CD4-positive, alpha-beta T cell treated with Interferon gamma for 1 hour (primary cell): ENCODE measurements around the gene MTMR11.
"Not testable (repeated sequence)": the region's sequence is repeated elsewhere in the genome, so short reads cannot be mapped to it uniquely, and the experiment has no call there.

Experiments
- DNase-seq: peaks from one replicate; pipeline ENCODE4 v3.0.0-alpha.2; 2020

Gene MTMR11, protein sequence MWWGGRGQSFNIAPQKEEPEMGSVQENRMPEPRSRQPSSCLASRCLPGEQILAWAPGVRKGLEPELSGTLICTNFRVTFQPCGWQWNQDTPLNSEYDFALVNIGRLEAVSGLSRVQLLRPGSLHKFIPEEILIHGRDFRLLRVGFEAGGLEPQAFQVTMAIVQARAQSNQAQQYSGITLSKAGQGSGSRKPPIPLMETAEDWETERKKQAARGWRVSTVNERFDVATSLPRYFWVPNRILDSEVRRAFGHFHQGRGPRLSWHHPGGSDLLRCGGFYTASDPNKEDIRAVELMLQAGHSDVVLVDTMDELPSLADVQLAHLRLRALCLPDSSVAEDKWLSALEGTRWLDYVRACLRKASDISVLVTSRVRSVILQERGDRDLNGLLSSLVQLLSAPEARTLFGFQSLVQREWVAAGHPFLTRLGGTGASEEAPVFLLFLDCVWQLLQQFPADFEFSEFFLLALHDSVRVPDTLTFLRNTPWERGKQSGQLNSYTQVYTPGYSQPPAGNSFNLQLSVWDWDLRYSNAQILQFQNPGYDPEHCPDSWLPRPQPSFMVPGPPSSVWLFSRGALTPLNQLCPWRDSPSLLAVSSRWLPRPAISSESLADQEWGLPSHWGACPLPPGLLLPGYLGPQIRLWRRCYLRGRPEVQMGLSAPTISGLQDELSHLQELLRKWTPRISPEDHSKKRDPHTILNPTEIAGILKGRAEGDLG

GRCh38 chr1:149936170-149936991 is at the start of gene MTMR11:
Gene MTMR11 (minus strand): TSS chr1:149936879. CDS start chr1:149936647, 232 bp downstream.
- DNase-seq: no peak

DNA sequence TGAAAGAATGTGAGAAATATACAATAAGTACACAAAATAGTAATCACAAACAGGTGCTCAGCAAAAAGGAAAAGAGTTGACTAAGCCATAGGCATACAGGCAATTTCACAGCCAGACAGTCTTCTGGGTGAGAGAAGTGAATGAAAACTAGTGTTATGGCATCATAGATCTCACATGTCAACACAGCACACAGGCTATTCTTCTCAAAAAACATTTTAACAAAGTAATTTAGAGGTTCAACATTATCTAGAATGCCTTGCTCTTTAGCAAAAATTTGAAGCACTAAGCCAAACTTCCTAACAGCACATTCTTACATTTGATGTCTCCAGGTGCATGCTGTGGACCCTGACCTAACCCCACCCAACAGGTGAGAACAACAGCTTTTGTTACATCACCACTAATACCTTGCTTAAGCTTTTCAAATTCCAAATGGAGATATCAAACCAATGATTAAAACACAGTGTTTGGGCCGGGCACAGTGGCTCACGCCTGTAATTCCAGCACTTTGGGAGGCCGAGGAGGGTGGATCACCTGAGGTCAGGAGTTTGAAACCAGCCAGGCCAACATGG is 43.4 kb upstream of the MTMR11 start:
- DNase-seq: no peak

DNA sequence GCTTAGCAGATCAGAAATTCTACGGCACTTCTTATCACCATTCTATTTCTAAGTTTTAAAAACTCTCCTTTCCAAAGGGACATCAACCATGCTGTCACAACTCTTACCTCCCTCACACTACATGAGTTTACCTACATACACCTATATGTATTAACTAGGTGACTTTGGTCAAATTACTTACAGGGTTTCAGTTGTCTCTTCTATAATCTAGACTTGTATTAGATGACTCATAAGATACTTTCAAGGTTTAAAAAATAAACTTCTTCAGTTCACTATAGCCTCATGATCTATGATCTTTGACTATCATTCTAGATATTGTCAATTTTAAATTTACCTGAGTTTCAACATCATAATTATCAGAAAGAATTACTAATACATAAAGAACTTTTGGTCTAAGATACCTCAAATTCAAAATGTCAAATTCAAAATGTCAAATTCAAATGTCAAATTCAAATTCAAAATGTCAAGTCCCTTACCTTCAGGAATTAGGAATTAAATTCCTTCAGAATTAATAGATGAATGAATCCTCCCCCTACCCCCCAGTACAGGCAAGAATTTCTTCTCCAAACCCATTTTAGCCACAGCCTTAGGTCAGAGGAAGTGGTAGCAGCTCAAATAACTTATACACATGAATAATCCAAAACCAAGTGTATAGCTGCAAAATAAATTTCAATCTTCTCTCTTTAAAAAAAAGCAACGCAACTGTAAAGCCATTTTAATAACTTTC is 42.7 kb upstream of the MTMR11 start:
- no peak for DNase-seq

DNA sequence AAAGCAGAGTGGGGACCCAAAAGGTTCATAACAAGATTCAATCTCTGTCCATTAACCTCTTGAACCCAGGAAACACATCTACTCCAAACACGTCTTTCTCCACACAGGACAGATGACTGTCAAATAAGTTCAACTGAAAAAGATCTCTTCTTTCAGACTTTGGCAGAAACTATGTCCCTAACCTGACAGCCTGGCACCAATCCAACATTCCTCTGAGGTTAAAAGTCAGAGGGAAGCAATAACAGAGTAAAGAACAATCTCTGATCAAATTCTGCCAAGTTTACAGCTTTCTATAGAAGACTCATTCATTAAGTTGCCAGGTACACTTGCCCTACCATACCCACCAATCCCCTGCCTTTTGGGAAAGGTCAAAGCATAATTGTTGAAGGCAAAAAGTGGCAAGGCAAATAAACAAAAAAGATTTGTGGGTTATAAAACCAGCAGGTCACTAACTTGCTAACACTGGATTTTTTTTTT is 41.9 kb upstream of the MTMR11 start:
- no peak for DNase-seq

- DNase-seq: no peak
Measured at GRCh38 chr1:149977345-149977744, 40.7 kb upstream of the MTMR11 start.

DNA sequence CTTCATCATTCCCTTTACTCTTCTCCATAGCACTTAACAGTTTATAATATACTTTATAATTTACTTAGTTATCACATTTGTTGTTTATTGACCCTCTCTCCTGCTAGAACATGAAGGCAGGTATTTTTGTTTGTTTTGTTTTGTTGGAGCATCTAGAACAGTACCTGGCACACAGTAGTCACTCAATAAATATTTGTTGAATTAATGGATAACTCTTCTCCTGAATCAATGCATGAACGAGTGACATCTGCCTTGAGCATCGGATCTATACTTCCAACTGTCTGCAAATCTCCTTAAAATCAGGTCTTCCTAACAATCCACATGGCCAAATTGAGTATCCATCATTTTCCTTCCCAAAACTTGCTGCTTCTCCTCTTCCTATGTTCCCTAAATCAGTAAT is 35.9 kb upstream of the MTMR11 start:
- DNase-seq: no peak

DNA sequence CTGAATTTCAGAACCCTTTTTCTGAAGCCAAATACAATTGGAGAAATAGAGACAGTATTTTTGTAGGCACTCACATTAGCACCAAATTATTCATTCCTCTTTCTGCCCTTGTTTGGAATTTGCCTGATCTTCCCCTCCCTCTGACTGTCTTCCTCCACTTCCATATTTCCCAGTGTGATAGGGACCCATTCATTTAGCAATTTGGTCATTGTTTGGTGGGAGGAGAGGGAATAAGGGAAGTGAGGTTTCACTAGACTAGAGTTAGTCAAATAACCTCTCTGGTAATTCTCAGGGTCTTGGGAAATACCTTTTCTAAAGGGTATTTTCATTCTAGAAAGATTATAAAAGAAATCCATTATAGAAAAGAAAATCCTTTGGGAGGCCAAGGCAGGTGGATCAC is 31.0 kb upstream of the MTMR11 start:
- DNase-seq: no peak

DNA sequence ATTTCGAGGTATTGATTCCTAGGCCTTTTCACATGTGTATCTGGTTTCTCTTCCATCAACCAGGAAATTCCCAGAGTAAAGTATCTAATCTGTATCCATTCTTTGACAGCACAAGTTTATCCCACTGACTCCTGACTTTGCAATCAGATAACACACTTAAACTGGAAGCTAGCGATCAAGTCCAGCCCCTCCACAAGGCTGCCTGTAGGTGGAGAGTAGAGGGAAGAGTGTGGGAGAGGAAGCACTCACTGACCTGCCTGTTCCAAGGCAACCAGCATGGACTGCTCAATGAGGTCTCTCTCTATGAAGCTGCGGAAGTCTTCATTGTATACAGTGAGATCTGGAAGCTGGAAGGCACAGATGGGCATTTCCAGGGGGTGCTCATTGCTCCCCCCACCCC is 30.4 kb upstream of the MTMR11 start:
- DNase-seq: no peak

GRCh38 chr1:149966405-149966804 is 29.7 kb upstream of the MTMR11 start:
- no peak for DNase-seq

DNA sequence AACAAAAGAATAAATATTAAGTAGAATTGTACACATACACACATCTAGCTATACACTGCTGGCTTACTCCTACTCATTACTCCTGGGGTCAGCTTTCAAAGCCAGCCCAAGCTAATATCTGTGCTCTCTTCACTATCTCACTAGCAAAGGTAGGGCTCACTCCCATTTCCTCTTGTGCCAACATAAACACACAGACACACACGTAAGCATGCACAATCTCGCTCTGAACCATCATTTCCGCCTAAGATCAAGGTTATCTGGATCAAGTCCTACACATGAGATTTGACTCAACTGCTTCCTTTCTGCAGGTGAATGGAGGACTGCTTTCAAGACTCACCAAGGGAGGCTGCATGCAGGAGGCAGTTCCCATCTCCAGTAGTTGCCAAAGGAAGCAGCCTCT is 28.8 kb upstream of the MTMR11 start:
- no peak for DNase-seq

GRCh38 chr1:149963358-149963757 is 26.7 kb upstream of the MTMR11 start:
- DNase-seq: no peak

GRCh38 chr1:149962736-149963135 is 26.1 kb upstream of the MTMR11 start:
- no peak for DNase-seq

DNA sequence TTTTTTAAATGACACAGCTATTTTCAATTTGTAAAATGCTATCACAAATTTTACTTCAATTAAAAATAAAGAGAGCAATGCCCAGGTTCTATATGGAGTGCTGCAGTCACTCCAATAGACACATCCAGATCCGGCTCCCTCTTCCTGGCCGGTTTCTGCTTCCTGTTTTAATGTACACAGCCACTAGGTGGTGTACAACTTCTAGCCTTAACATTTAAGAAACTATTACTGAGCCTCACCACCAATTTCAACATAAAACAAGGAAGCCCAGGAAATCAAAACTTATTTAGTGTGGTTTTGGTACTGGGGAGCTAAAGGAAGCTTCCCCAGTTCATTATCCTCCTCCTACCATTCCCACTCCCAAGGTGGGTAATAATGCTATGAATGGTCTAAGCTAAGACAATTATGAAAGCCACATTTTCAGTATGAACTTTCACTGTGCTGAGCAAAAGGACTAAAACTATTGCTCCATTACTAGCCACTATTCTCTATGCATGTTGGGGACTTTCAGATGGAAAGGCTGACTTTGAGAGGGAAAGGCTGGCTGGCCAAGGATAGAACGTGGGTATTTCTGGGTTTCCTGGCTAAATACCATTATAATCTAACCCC is 25.5 kb upstream of the MTMR11 start:
- peak; percentile 46 for DNase-seq

DNA sequence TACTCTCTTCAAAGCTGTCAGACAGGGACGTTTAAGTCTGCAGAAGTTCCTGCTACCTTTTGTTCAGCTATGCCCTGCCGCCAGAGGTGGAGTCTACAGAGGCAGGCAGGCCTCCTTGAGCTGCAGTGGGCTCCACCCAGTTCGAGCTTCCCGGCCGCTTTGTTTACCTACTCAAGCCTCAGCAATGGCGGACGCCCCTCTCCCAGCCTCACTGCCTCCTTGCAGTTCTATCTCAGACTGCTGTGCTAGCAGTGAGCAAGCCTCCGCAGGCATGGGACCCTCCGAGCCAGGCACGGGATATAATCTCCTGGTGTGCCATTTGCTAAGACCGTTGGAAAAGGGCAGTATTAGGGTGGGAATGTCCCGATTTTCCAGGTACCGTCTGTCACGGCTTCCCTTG is 20.9 kb upstream of the MTMR11 start:
- not testable (repeated sequence) for DNase-seq

GRCh38 chr1:149949911-149950310 is 13.2 kb upstream of the MTMR11 start:
- DNase-seq: no peak

DNA sequence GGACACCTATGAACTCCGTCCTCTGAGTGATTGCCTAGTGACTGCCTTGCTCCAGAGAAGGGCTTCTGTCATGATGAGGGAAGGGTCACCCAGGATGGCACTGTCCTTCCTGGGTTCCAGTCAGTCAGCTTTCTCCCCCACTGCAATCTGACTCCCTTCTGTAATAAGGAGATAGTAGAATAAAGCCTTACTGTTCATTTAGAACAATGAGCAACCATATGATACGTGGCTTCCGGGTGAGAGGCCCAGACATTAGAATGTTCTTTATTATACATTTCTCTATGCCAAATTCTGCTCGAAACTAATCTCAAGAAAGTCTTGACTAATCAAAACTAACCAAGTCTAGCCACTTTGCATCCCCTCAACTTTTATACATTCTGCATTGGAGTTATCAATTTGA is 8.5 kb upstream of the MTMR11 start:
- no peak for DNase-seq

- no peak for DNase-seq
Measured at GRCh38 chr1:149942885-149943284, 6.2 kb upstream of the MTMR11 start.

GRCh38 chr1:149942207-149942606 is 5.5 kb upstream of the MTMR11 start:
- no peak for DNase-seq

DNA sequence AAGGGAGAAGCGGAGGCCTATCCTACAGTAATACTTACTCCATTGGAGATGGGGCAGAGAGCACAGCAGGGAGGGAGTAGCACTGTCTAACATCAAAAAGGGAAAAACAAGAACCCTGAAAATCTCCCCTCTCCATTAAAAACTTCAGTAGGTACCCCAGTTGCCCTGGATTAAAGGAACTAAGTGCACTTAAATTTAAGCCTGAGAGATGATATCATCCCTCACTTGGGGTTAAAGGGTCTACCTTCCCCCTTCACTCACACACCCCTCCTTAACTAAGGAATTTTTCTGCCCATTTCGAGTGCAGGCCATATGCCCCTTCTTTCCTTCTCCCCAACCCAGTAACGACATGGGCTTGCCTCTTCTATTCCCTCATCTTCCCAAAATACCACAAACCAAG is 3.7 kb upstream of the MTMR11 start:
- no peak for DNase-seq

DNA sequence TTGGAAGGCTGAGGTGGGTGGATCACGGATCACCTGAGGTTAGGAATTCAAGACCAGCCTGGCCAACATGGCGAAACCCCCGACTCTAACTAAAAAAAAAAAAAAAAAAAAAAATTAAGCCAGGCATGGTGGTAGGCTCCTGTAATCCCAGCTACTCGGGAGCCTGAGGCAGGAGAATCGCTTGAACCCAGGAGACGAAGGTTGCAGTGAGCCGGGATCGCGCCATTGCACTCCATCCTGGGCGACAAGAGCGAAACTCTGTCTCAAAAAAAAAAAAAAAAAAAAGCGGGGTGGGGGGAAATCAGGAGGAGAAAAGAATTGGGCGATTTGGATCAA is 2.0 kb upstream of the MTMR11 start:
- DNase-seq: not testable (repeated sequence)

DNA sequence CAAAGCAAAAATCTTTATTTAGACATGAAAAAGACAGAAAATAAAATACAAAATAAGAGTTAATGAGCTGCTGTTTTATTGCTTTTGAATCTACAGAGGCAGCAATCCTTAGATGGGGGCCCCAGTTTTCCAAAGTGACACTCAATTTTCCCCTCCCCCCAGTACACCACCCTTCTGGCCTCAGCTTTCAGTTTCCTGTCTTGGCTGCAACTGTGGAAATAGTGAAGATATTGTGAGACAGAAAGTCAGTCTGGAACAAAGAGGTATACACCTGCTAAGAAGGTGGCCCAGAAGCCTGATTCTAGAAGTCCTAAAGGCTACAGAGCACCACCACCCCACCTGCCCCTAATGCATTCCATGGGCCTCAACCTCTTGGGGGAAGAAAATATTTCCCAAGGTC is 1.1 kb upstream of the MTMR11 start:
- DNase-seq: no peak
